HFFc6 (cell line): Measurements from ENCODE around the gene CA12. TPM values are rescaled to one million over a fixed set of nuclear protein-coding genes. Genes with fewer than 3 reads are reported as not detected.
A peak's percentile ranks its signal among the peaks of the same experiment; 100 is the strongest.

Experiments used
- DNase-seq: peaks from one replicate; pipeline ENCODE4 v3.0.0-alpha.2; 2018
- H3K27ac Mint-ChIP-seq: 2 replicates; pipeline ENCODE4 v1.8.0; 2020; ENCODE audit warnings: mild to moderate bottlenecking, mixed read lengths
- H3K27me3 Mint-ChIP-seq: 2 replicates; pipeline ENCODE4 v1.8.0; 2021; ENCODE audit warnings: mild to moderate bottlenecking, moderate library complexity, mixed read lengths; ENCODE audit not compliant: insufficient read depth
- H3K36me3 Mint-ChIP-seq: 2 replicates; pipeline ENCODE4 v1.8.0; 2021; ENCODE audit warnings: low read depth, mixed read lengths
- H3K4me1 Mint-ChIP-seq: 2 replicates; pipeline ENCODE4 v1.8.0; 2020; ENCODE audit warnings: low read depth, mixed read lengths
- H3K4me3 Mint-ChIP-seq: 2 replicates; pipeline ENCODE4 v1.8.0; 2020; ENCODE audit warnings: mild to moderate bottlenecking, moderate library complexity, mixed read lengths
- H3K9me3 Mint-ChIP-seq: 2 replicates; pipeline ENCODE4 v1.8.0; 2020; ENCODE audit warnings: mild to moderate bottlenecking, mixed read lengths
- CTCF ChIP-seq: fragments of 200-600 bp; sonication (generic); IDR thresholded peaks from 2 replicates; pipeline ENCODE4 v1.5.0; 2021; ENCODE audit warnings: antibody characterized with exemption, mild to moderate bottlenecking
- total RNA-seq, 6 experiments: library from RNA; stranded (reverse); fragmentation: NEBNext Ultra II Directional; extraction: Animal tissue kit (Norgen Biotek cat#: 25700); gene quantifications; 2 replicates in 1 of 6; 3 replicates in 5 of 6; pipeline ENCODE4 v1.2.3, GENCODE V29; 2021

The CA12 gene
- total RNA-seq, 6 experiments from 2014 or later = 8.3 to 18.2 (median 15.8) TPM

DNA sequence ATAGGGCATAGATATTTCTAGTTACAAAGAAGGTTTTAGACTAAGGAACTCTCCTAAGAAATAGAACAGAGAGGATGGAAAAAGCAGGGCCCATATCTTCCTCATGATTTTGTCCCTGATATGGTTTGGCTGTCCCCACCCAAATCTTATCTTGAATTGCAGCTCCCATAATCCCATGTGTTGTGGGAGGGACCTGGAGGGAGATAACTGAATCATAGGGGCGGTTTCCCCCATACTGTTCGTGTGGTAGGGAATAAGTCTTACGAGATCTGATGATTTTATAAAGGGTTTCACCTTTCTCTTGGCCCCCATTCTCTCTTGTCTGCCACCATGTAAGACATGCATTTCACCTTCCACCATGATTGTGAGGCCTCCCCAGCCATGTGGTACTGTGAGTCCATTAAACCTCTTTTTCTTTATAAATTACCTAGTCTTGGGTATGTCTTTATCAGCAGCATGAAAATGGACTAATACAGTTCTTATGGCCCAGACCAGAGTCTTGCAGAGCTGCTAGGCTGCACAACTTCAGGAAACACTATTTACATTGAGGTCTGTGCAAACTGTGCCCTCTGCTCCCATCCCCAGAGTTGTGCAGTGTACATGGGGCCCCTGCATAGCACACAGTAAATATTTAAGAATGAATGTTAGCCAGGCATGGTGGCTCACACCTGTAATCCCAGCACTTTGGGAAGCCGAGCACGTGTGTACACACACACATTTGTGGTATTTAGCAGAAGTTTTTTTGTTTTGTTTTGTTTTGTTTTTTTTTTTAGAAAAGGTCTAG is 20.3 kb upstream of the CA12 start:
- peaks cover 70% of the 10 kb centered on the region for H3K4me1 Mint-ChIP-seq
- TF ChIP-seq CTCF = no peak
- H3K9me3 Mint-ChIP-seq = no peaks in the 10 kb centered on the region
- H3K4me3 Mint-ChIP-seq = no peak overlapping the region
- DNase-seq = no peak
- no peaks in the 10 kb centered on the region for H3K36me3 Mint-ChIP-seq
- no peaks in the 10 kb centered on the region; the same call in 1 of the 2 replicates for H3K27me3 Mint-ChIP-seq
- H3K27ac Mint-ChIP-seq = peak overlapping the region; percentile 41; the same call in 1 of the 2 replicates

DNA sequence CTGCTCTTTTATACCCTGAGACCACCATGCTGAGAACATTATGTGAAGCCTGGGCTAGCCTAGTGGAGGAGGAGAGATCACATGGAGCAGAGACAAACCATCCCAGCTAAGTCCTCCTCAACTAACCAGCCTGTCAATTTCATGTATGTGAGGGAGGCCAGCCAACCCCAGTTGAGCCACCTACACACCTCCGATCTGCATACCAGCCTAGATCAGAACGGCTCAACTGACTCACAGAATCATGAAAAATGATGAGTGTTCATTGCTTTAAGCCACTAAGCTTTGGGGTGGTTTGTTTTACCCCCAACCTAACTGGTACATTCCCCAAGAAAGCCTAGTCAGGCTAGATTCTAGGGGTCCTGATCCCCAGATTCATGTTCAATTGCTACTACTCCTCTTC is 19.4 kb upstream of the CA12 start:
- Mint-ChIP-seq H3K27ac (no peak overlapping the region), H3K36me3 (no peaks in the 10 kb centered on the region)
- no peak for TF ChIP-seq CTCF

DNA sequence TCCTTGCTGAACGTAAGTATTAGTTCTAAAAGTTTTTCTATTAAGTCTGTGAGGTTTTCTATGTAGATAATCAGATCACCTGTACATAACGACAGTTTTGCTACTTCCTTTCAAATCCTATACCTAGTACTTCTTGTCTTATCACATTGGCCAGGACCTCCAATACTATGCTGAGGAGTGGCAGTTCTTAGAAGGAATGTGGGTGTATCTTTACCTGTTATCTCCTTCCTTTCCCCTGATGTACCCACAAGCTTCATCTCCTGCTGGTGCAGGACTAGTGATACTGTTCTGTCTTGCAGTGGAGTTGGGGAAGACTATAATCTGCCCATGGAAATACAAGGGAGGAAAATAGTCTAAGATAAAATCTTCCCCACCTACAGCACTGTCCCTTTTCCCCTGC is 16.8 kb upstream of the CA12 start:
- H3K4me1 Mint-ChIP-seq = peaks cover 44% of the 10 kb centered on the region
- H3K9me3 Mint-ChIP-seq = no peaks in the 10 kb centered on the region

More for the DNA sequence above, 19.4 kb upstream of the CA12 start:
- no peaks in the 10 kb centered on the region; the same call in 1 of the 2 replicates for H3K27me3 Mint-ChIP-seq
- peaks cover 67% of the 10 kb centered on the region for H3K4me1 Mint-ChIP-seq
- H3K4me3 Mint-ChIP-seq = no peak overlapping the region
- DNase-seq = no peak
- no peaks in the 10 kb centered on the region for H3K9me3 Mint-ChIP-seq

DNA sequence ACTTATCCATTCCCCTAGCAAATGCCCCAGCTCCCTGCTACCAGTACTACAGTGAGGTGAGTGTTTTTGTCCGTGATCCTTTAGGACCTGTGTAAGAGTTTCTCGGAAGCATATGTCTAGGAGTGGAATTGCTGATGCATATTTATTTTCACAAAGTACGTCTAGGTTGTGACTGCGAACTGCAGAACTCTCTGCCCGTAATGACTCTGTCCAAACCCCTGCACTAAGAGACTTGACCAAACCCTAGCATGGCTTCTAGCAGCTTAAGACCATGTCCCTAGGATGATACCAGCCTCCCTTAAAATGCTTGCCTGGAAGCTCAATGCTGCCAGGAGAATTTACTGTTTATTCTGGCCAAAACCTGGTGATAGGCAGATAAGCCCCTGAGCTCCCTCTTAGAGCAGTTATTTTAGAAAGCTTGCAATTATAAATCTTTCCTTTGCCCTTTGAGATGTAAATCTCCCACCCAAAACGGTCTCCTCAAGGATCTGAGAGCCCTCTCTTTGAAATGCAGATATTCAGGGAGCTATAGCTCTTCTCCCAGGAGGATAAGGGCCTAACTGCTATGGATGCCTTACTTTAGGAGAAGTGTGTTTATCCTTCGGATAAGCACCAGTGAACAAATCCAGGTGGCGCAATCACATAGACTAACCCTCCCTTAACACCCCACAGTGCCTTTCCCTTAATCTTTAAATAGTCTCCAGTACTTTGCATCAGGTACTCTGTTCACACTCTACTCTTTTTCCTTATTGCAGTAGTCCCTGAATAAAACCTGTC is 14.7 kb upstream of the CA12 start:
- no peaks in the 10 kb centered on the region; the same call in 1 of the 2 replicates for H3K36me3 Mint-ChIP-seq
- DNase-seq = no peak
- peaks cover 29% of the 10 kb centered on the region for H3K4me1 Mint-ChIP-seq
- H3K9me3 Mint-ChIP-seq = no peaks in the 10 kb centered on the region
- peaks cover 5% of the 10 kb centered on the region for H3K27me3 Mint-ChIP-seq
- no peak overlapping the region for H3K4me3 Mint-ChIP-seq
- no peak for TF ChIP-seq CTCF
- no peak overlapping the region for H3K27ac Mint-ChIP-seq

More for the DNA sequence above, 16.8 kb upstream of the CA12 start:
- DNase-seq = no peak
- H3K36me3 Mint-ChIP-seq = no peaks in the 10 kb centered on the region; the same call in 1 of the 2 replicates
- no peak overlapping the region for H3K27ac Mint-ChIP-seq
- TF ChIP-seq CTCF = no peak
- no peak overlapping the region for H3K4me3 Mint-ChIP-seq
- H3K27me3 Mint-ChIP-seq = peaks cover 4% of the 10 kb centered on the region

GRCh38 chr15:63395730-63396151 is 14.1 kb upstream of the CA12 start:
- H3K27me3 Mint-ChIP-seq = peaks cover 5% of the 10 kb centered on the region
- no peak for TF ChIP-seq CTCF
- no peaks in the 10 kb centered on the region for H3K9me3 Mint-ChIP-seq
- no peak overlapping the region for H3K27ac Mint-ChIP-seq
- H3K4me3 Mint-ChIP-seq = no peak overlapping the region
- DNase-seq = no peak
- H3K4me1 Mint-ChIP-seq = peaks cover 23% of the 10 kb centered on the region
- H3K36me3 Mint-ChIP-seq = no peaks in the 10 kb centered on the region; the same call in 1 of the 2 replicates
